Liver (tissue), 9 donors: ENCODE results near the gene ATP6V0E2. TPM values are rescaled to one million over a fixed set of nuclear protein-coding genes. Genes with fewer than 3 reads are reported as not detected.

Experiments used
- DNase-seq: peaks from one replicate; pipeline ENCODE4 v3.0.0-alpha.2; 2017; ENCODE audit warnings: low spot score
- H3K27ac ChIP-seq, 2 donors: one replicate each; pipeline ENCODE4 v1.7.0; 2013; ENCODE audit warnings: inconsistent platforms in 2 of 2, low read length in 2 of 2, control low read depth in 1 of 2, low read depth in 1 of 2, mild to moderate bottlenecking in 1 of 2
- H3K27me3 ChIP-seq, 4 donors: one replicate each; pipeline versions ENCODE4 v1.6.1 to v1.7.0; 2013; ENCODE audit warnings: low read length in 3 of 4, inconsistent platforms in 1 of 4, mild to moderate bottlenecking in 1 of 4, moderate library complexity in 1 of 4; ENCODE audit not compliant: control insufficient read depth in 4 of 4, insufficient read depth in 4 of 4
- H3K36me3 ChIP-seq, 4 donors: one replicate each; pipeline versions ENCODE4 v1.6.1 to v1.7.0; 2013; ENCODE audit warnings: low read length in 3 of 4, mild to moderate bottlenecking in 3 of 4, low read depth in 1 of 4, moderate library complexity in 1 of 4; ENCODE audit not compliant: control insufficient read depth in 4 of 4, insufficient read depth in 3 of 4
- H3K4me1 ChIP-seq, 4 donors: one replicate each; pipeline versions ENCODE4 v1.6.1 to v1.7.0; 2013; ENCODE audit warnings: low read length in 3 of 4, mild to moderate bottlenecking in 3 of 4, moderate library complexity in 1 of 4; ENCODE audit not compliant: control insufficient read depth in 4 of 4, insufficient read depth in 4 of 4
- H3K4me3 ChIP-seq, 3 donors: one replicate each; pipeline versions ENCODE4 v1.6.1 to v1.7.0; 2013; ENCODE audit warnings: low read length in 3 of 3, control low read depth in 1 of 3, low read depth in 1 of 3, mild to moderate bottlenecking in 1 of 3
- H3K9ac ChIP-seq, 2 donors: one replicate each; pipeline ENCODE4 v1.7.0; 2013; ENCODE audit warnings: low read length in 2 of 2, mild to moderate bottlenecking in 2 of 2, moderate library complexity in 2 of 2, control low read depth in 1 of 2, low read depth in 1 of 2
- H3K9me3 ChIP-seq, 4 donors: one replicate each; pipeline versions ENCODE4 v1.6.1 to v1.7.0; 2013; ENCODE audit warnings: low read length in 3 of 4; ENCODE audit not compliant: control insufficient read depth in 4 of 4
- ATF3 ChIP-seq: IDR thresholded peaks from 2 replicates; pipeline ENCODE4 v1.6.1; 2016; ENCODE audit warnings: antibody characterized with exemption
- EGR1 ChIP-seq, 2 donors: IDR thresholded peaks; 2 replicates each; pipeline ENCODE4 v1.6.1; 2016 to 2018; ENCODE audit warnings: antibody characterized with exemption in 2 of 2, low read depth in 2 of 2
- FOXA1 ChIP-seq: IDR thresholded peaks from 2 replicates; pipeline ENCODE4 v1.6.1; 2016; ENCODE audit warnings: antibody characterized with exemption
- FOXA2 ChIP-seq: IDR thresholded peaks from 2 replicates; pipeline ENCODE4 v1.6.1; 2016; ENCODE audit warnings: antibody characterized with exemption
- HNF4A ChIP-seq, 2 donors: conservative IDR thresholded peaks; 2 replicates each; pipeline ENCODE4 v1.6.1; 2016; ENCODE audit warnings: antibody characterized with exemption in 2 of 2, mild to moderate bottlenecking in 2 of 2
- JUND ChIP-seq, 2 donors: IDR thresholded peaks; 2 replicates each; pipeline ENCODE4 v1.6.1; 2016; ENCODE audit warnings: antibody characterized with exemption in 2 of 2
- MAX ChIP-seq: IDR thresholded peaks from 2 replicates; pipeline ENCODE4 v1.6.1; 2016; ENCODE audit warnings: antibody characterized with exemption
- NR2F2 ChIP-seq: IDR thresholded peaks from 2 replicates; pipeline ENCODE4 v1.6.1; 2016; ENCODE audit warnings: antibody characterized with exemption
- RAD21 ChIP-seq, 2 donors: IDR thresholded peaks; 2 replicates each; pipeline ENCODE4 v1.6.1; 2016; ENCODE audit warnings: antibody characterized with exemption in 2 of 2, mild to moderate bottlenecking in 2 of 2
- RXRA ChIP-seq, 2 donors: IDR thresholded peaks; 2 replicates each; pipeline ENCODE4 v1.6.1; 2017 to 2018; ENCODE audit warnings: antibody characterized with exemption in 2 of 2, mild to moderate bottlenecking in 1 of 2
- SP1 ChIP-seq: IDR thresholded peaks from 2 replicates; pipeline ENCODE4 v1.6.1; 2018; ENCODE audit warnings: antibody characterized with exemption, mild to moderate bottlenecking
- TAF1 ChIP-seq: conservative IDR thresholded peaks from 2 replicates; pipeline ENCODE4 v1.6.1; 2016; ENCODE audit warnings: antibody characterized with exemption, mild to moderate bottlenecking
- YY1 ChIP-seq: IDR thresholded peaks from 2 replicates; pipeline ENCODE4 v1.6.1; 2016; ENCODE audit warnings: antibody characterized with exemption, mild to moderate bottlenecking
- WGBS: extraction: QIAGEN DNeasy Blood & Tissue Kit; methylation state at CpG from one replicate; pipeline ENCODE4 v1.1.7; 2013; 5-methylcytosine and 5-hydroxymethylcytosine counted together
- polyA plus RNA-seq, 2 donors: library from polyadenylated mRNA; stranded (reverse) in 1 of 2; unstranded in 1 of 2; fragments of 200-250 nt in 1 of 2; fragments of >200 nt in 1 of 2; fragmentation: Nextera tagmentation in 1 of 2; extraction: Ambion mirVana in 1 of 2; gene quantifications; one replicate each; pipeline versions ENCODE4 v1.2.1 to v1.2.3, GENCODE V29; 2013 to 2015
- total RNA-seq, 2 donors: library from RNA; depleted of rRNA; stranded (reverse); fragments of >200 nt; gene quantifications; one replicate each; pipeline ENCODE4 v1.2.3, GENCODE V29; 2014
- TF ChIP-seq, protein P1 (sequence below): IDR thresholded peaks from 2 replicates; pipeline ENCODE4 v1.6.1; 2016; ENCODE audit warnings: antibody characterized with exemption
- TF ChIP-seq, protein P2 (sequence below): fragments of 150-350 bp; IDR thresholded peaks from 2 replicates; pipeline ENCODE4 v1.5.1; 2017; ENCODE audit warnings: improper control_type of control experiment, low read depth, low read length; ENCODE audit not compliant: missing input control
- TF ChIP-seq, protein P3 (sequence below): IDR thresholded peaks from 2 replicates; pipeline ENCODE4 v1.6.1; 2016; ENCODE audit warnings: antibody characterized with exemption, mild to moderate bottlenecking
- donor health status: healthy.
- donor health status: healthy.
- donor health status: healthy.
- donor health status: healthy.
- donor health status: healthy.

ATP6V0E2 gene
- total and polyA plus RNA-seq, 4 donors = 9.8 to 77.1 (median 47.5) TPM

- no peak overlapping the region for H3K9ac ChIP-seq
- peaks cover 0 to 20% (median 3%) of the 10 kb centered on the region in 4 donors for H3K36me3 ChIP-seq
- no peak overlapping the region for H3K4me3 ChIP-seq
- H3K4me1 ChIP-seq = no peaks in the 10 kb centered on the region
- no peak for TF ChIP-seq TAF1
- TF ChIP-seq SP1 = no peak
- no peak for TF ChIP-seq JUND (IDR thresholded peaks at IDR 0.05)
- no peak for TF ChIP-seq RAD21 (IDR thresholded peaks at IDR 0.05)
- TF ChIP-seq, protein P1, sequence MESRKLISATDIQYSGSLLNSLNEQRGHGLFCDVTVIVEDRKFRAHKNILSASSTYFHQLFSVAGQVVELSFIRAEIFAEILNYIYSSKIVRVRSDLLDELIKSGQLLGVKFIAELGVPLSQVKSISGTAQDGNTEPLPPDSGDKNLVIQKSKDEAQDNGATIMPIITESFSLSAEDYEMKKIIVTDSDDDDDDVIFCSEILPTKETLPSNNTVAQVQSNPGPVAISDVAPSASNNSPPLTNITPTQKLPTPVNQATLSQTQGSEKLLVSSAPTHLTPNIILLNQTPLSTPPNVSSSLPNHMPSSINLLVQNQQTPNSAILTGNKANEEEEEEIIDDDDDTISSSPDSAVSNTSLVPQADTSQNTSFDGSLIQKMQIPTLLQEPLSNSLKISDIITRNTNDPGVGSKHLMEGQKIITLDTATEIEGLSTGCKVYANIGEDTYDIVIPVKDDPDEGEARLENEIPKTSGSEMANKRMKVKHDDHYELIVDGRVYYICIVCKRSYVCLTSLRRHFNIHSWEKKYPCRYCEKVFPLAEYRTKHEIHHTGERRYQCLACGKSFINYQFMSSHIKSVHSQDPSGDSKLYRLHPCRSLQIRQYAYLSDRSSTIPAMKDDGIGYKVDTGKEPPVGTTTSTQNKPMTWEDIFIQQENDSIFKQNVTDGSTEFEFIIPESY = no peak
- TF ChIP-seq YY1 = no peak
- no peak for TF ChIP-seq RXRA (IDR thresholded peaks at IDR 0.05)
- no peak for TF ChIP-seq HNF4A (conservative IDR thresholded peaks at IDR 0.05)
- TF ChIP-seq EGR1 (IDR thresholded peaks at IDR 0.05; ENCODE audit: low read depth in 2 of 2) = no peak
- TF ChIP-seq ATF3 = no peak
- no peak for TF ChIP-seq NR2F2
- no peak for TF ChIP-seq FOXA1
- TF ChIP-seq, protein P2, sequence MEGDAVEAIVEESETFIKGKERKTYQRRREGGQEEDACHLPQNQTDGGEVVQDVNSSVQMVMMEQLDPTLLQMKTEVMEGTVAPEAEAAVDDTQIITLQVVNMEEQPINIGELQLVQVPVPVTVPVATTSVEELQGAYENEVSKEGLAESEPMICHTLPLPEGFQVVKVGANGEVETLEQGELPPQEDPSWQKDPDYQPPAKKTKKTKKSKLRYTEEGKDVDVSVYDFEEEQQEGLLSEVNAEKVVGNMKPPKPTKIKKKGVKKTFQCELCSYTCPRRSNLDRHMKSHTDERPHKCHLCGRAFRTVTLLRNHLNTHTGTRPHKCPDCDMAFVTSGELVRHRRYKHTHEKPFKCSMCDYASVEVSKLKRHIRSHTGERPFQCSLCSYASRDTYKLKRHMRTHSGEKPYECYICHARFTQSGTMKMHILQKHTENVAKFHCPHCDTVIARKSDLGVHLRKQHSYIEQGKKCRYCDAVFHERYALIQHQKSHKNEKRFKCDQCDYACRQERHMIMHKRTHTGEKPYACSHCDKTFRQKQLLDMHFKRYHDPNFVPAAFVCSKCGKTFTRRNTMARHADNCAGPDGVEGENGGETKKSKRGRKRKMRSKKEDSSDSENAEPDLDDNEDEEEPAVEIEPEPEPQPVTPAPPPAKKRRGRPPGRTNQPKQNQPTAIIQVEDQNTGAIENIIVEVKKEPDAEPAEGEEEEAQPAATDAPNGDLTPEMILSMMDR = no peak
- no peak for TF ChIP-seq FOXA2
- TF ChIP-seq, protein P3, sequence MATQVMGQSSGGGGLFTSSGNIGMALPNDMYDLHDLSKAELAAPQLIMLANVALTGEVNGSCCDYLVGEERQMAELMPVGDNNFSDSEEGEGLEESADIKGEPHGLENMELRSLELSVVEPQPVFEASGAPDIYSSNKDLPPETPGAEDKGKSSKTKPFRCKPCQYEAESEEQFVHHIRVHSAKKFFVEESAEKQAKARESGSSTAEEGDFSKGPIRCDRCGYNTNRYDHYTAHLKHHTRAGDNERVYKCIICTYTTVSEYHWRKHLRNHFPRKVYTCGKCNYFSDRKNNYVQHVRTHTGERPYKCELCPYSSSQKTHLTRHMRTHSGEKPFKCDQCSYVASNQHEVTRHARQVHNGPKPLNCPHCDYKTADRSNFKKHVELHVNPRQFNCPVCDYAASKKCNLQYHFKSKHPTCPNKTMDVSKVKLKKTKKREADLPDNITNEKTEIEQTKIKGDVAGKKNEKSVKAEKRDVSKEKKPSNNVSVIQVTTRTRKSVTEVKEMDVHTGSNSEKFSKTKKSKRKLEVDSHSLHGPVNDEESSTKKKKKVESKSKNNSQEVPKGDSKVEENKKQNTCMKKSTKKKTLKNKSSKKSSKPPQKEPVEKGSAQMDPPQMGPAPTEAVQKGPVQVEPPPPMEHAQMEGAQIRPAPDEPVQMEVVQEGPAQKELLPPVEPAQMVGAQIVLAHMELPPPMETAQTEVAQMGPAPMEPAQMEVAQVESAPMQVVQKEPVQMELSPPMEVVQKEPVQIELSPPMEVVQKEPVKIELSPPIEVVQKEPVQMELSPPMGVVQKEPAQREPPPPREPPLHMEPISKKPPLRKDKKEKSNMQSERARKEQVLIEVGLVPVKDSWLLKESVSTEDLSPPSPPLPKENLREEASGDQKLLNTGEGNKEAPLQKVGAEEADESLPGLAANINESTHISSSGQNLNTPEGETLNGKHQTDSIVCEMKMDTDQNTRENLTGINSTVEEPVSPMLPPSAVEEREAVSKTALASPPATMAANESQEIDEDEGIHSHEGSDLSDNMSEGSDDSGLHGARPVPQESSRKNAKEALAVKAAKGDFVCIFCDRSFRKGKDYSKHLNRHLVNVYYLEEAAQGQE = no peak
- no peak for TF ChIP-seq MAX
- WGBS = 78% methylated on average over 11 of the region's 11 CpGs
- no peaks in the 10 kb centered on the region for H3K27me3 ChIP-seq
- no peak overlapping the region for H3K27ac ChIP-seq
- DNase-seq = no peak
- no peaks in the 10 kb centered on the region for H3K9me3 ChIP-seq
Observed at GRCh38 chr7:149866779-149867447, 6.9 kb upstream of the ATP6V0E2 start.
